CD4-positive, CD25-positive, alpha-beta regulatory T cell (primary cell): ENCODE measurements around the gene ACACB. TPM values are rescaled to one million over a fixed set of nuclear protein-coding genes. Genes with fewer than 3 reads are reported as not detected.

Source experiments
- polyA plus RNA-seq, 4 donors: library from polyadenylated mRNA; unstranded; fragments of 300-500 nt; fragmentation: Illumina TruSeq; gene quantifications; one replicate each; pipeline ENCODE4 v1.2.3, GENCODE V29; 2021
- total RNA-seq: library from RNA; stranded (reverse); gene quantifications from one replicate; pipeline ENCODE4 v1.2.3, GENCODE V29; 2022

ACACB gene
- total and polyA plus RNA-seq, 5 donors from 2014 or later: 0.47 to 23.5 (median 1.2) TPM

Other genes starting within 250 kb of the ACACB start
- gene DAO, start 236.5 kb upstream of the ACACB start, total RNA-seq: not detected
- gene DAO, start 236.5 kb upstream of the ACACB start, polyA plus RNA-seq: not detected
- gene SVOP, start 95.5 kb upstream of the ACACB start, total RNA-seq: not detected
- not detected for gene SVOP, start 95.5 kb upstream of the ACACB start, polyA plus RNA-seq
- 21.0 TPM for gene USP30, start 64.0 kb upstream of the ACACB start, total RNA-seq
- 10 to 100 TPM; 10.7 to 14.2 (median 11.6) TPM for gene USP30, start 64.0 kb upstream of the ACACB start, polyA plus RNA-seq
- 8.7 TPM for gene ALKBH2, start 23.1 kb upstream of the ACACB start, total RNA-seq
- gene ALKBH2, start 23.1 kb upstream of the ACACB start, polyA plus RNA-seq: 10 to 100 TPM; 10.6 to 24.9 (median 13.5) TPM
- gene UNG, start 19.0 kb upstream of the ACACB start, total RNA-seq: 8.9 TPM
- 10 to 100 TPM; 24.1 to 42.2 (median 37.1) TPM for gene UNG, start 19.0 kb upstream of the ACACB start, polyA plus RNA-seq
- not detected for gene FOXN4, start 192.7 kb downstream of the ACACB start, total RNA-seq
- gene FOXN4, start 192.7 kb downstream of the ACACB start, polyA plus RNA-seq: under 1 TPM in 1 of 4 donors, not detected in 3; 0.11 TPM
- not detected for gene MYO1H, start 231.3 kb downstream of the ACACB start, total RNA-seq
- gene MYO1H, start 231.3 kb downstream of the ACACB start, polyA plus RNA-seq: under 1 TPM in 1 of 4 donors, not detected in 3; 0.14 TPM